Adrenal gland (tissue), 5 donors: ENCODE measurements around the gene KLHL29.

Experiments
- POLR2A ChIP-seq, 2 donors: fragments of 450-650 bp; IDR thresholded peaks; one replicate each; pipeline ENCODE4 v1.6.1; 2017; ENCODE audit warnings: antibody characterized with exemption in 2 of 2, mild to moderate bottlenecking in 2 of 2, moderate library complexity in 1 of 2
- TF ChIP-seq, protein P1 (sequence below), 6 experiments: fragments of 450-650 bp in 4 of 6; fragments of 200-600 bp in 2 of 6; sonication (generic) in 1 of 6; IDR thresholded peaks; 1 replicate in 5 of 6; 2 replicates in 1 of 6; pipeline versions ENCODE4 v1.5.1 to v1.8.0; 2016 to 2021; ENCODE audit warnings: antibody characterized with exemption in 6 of 6, mild to moderate bottlenecking in 2 of 6, moderate library complexity in 1 of 6
- donor health status: DM: no; HTN: no; CAD: no.

DNA sequence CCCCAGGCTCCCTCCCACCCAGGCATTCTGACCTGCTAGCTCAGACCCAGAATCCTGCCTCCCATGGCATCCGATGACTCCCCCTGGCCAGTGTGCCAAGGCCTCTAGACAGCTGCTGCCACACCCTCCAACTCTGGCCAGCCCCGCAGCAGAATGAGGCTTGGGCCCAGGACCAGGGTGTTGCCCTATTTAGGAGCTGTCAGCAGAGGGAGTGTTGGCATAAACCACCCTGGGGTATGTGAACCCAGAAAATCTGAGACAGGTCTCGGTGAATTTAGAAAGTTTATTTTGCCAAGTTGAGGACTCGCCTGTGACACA, 134.3 kb downstream of the KLHL29 start:
- TF ChIP-seq, protein P1, sequence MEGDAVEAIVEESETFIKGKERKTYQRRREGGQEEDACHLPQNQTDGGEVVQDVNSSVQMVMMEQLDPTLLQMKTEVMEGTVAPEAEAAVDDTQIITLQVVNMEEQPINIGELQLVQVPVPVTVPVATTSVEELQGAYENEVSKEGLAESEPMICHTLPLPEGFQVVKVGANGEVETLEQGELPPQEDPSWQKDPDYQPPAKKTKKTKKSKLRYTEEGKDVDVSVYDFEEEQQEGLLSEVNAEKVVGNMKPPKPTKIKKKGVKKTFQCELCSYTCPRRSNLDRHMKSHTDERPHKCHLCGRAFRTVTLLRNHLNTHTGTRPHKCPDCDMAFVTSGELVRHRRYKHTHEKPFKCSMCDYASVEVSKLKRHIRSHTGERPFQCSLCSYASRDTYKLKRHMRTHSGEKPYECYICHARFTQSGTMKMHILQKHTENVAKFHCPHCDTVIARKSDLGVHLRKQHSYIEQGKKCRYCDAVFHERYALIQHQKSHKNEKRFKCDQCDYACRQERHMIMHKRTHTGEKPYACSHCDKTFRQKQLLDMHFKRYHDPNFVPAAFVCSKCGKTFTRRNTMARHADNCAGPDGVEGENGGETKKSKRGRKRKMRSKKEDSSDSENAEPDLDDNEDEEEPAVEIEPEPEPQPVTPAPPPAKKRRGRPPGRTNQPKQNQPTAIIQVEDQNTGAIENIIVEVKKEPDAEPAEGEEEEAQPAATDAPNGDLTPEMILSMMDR (IDR thresholded peaks at IDR 0.05) = peak in 4 of 6 experiments; percentile 14 to 54 (median 20)
- TF ChIP-seq POLR2A (IDR thresholded peaks at IDR 0.05) = no peak
